HEK293 (cell line): ENCODE results near the gene CLINT1.

ENCODE experiments used
- CTCF ChIA-PET: fragments of 350-600 bp; formaldehyde crosslinking; extraction: SDS; loops from one replicate; lab custom pipeline; 2021; ENCODE audit warnings: antibody characterized with exemption; lab: Yijun Ruan, JAX
- POLR2A ChIA-PET: fragments of 300-600 bp; formaldehyde crosslinking; extraction: SDS; loops from one replicate; lab custom pipeline; 2020; ENCODE audit warnings: antibody characterized with exemption, inconsistent platforms; lab: Yijun Ruan, JAX
- H3K27ac ChIP-seq: fragments of 200-500 bp; sonication (Bioruptor generic); 2 replicates; pipeline ENCODE4 v1.5.1; 2014; ENCODE audit warnings: low read depth, low read length, control low read depth, inconsistent platforms; ENCODE audit errors: extremely low read depth
- H3K36me3 ChIP-seq, 2 experiments: fragments of 200-500 bp in 1 of 2; sonication (Bioruptor generic) in 1 of 2; 1 replicate in 1 of 2; 2 replicates in 1 of 2; pipeline ENCODE4 v1.5.1; 2014 to 2017; ENCODE audit warnings: inconsistent platforms in 2 of 2, low read length in 2 of 2; ENCODE audit not compliant: control insufficient read depth in 2 of 2, insufficient read depth in 1 of 2
- H3K4me1 ChIP-seq: fragments of 200-500 bp; sonication (Bioruptor generic); 2 replicates; pipeline ENCODE4 v1.5.1; 2014; ENCODE audit warnings: mild to moderate bottlenecking, low read length, inconsistent platforms; ENCODE audit not compliant: control insufficient read depth, insufficient read depth
- H3K4me3 ChIP-seq: 2 replicates; pipeline ENCODE4 v1.5.1; 2011; ENCODE audit warnings: low read depth, mild to moderate bottlenecking, control low read depth, low read length, moderate library complexity
- H3K9me3 ChIP-seq: fragments of 200-500 bp; sonication (Bioruptor generic); 2 replicates; pipeline ENCODE4 v1.5.1; 2014; ENCODE audit warnings: low read depth, low read length, inconsistent platforms; ENCODE audit not compliant: control insufficient read depth, insufficient read depth
- CTCF ChIP-seq: fragments of 450-650 bp; formaldehyde crosslinking; IDR thresholded peaks from 2 replicates; pipeline ENCODE4 v1.5.1; 2016; ENCODE audit warnings: missing biosample characterization, missing genetic modification characterization
- HOXC10 ChIP-seq: sonication (generic); formaldehyde crosslinking; IDR thresholded peaks from 2 replicates; pipeline ENCODE4 v1.8.1; 2023; ENCODE audit warnings: mild to moderate bottlenecking, missing genetic modification reagents
- KLF10 ChIP-seq: fragments of 450-650 bp; IDR thresholded peaks from 2 replicates; pipeline ENCODE4 v1.5.1; 2018; ENCODE audit warnings: missing biosample characterization, mild to moderate bottlenecking, missing genetic modification characterization
- KLF16 ChIP-seq: fragments of 450-650 bp; formaldehyde crosslinking; IDR thresholded peaks from 2 replicates; pipeline ENCODE4 v1.5.1; 2017; ENCODE audit warnings: missing biosample characterization, missing genetic modification characterization
- KLF17 ChIP-seq: fragments of 450-650 bp; formaldehyde crosslinking; IDR thresholded peaks from 2 replicates; pipeline ENCODE4 v1.5.1; 2016; ENCODE audit warnings: missing biosample characterization, missing genetic modification characterization
- KLF8 ChIP-seq: fragments of 450-650 bp; formaldehyde crosslinking; IDR thresholded peaks from 2 replicates; pipeline ENCODE4 v1.5.1; 2016; ENCODE audit warnings: missing biosample characterization, missing genetic modification characterization
- KLF9 ChIP-seq: fragments of 450-650 bp; formaldehyde crosslinking; IDR thresholded peaks from 2 replicates; pipeline ENCODE4 v1.5.1; 2016; ENCODE audit warnings: missing biosample characterization, missing genetic modification characterization, low read depth
- PATZ1 ChIP-seq: fragments of 450-650 bp; formaldehyde crosslinking; IDR thresholded peaks from 2 replicates; pipeline ENCODE4 v1.5.1; 2016; ENCODE audit warnings: missing biosample characterization, missing genetic modification characterization
- SCRT2 ChIP-seq: fragments of 450-650 bp; formaldehyde crosslinking; IDR thresholded peaks from 2 replicates; pipeline ENCODE4 v1.5.1; 2016; ENCODE audit warnings: missing biosample characterization, missing genetic modification characterization
- SP3 ChIP-seq: fragments of 450-650 bp; formaldehyde crosslinking; IDR thresholded peaks from 2 replicates; pipeline ENCODE4 v1.5.1; 2016; ENCODE audit warnings: missing biosample characterization, missing genetic modification characterization
- TRIM28 ChIP-seq: IDR thresholded peaks from 2 replicates; pipeline ENCODE4 v1.6.1; 2011; ENCODE audit warnings: low read length, control low read depth, borderline replicate concordance
- YY1 ChIP-seq: fragments of 450-650 bp; formaldehyde crosslinking; IDR thresholded peaks from 2 replicates; pipeline ENCODE4 v1.5.1; 2018; ENCODE audit warnings: missing biosample characterization, missing genetic modification characterization
- ZBTB17 ChIP-seq: fragments of 450-650 bp; formaldehyde crosslinking; IDR thresholded peaks from 2 replicates; pipeline ENCODE4 v1.5.1; 2016; ENCODE audit warnings: missing biosample characterization, missing genetic modification characterization
- ZBTB20 ChIP-seq: fragments of 450-650 bp; formaldehyde crosslinking; IDR thresholded peaks from 2 replicates; pipeline ENCODE4 v1.5.1; 2016; ENCODE audit warnings: missing biosample characterization, missing genetic modification characterization
- ZBTB44 ChIP-seq: fragments of 450-650 bp; IDR thresholded peaks from 2 replicates; pipeline ENCODE4 v1.5.1; 2018; ENCODE audit warnings: missing biosample characterization, mild to moderate bottlenecking, missing genetic modification characterization
- ZEB2 ChIP-seq: fragments of 450-650 bp; formaldehyde crosslinking; IDR thresholded peaks from 2 replicates; pipeline ENCODE4 v1.5.1; 2016; ENCODE audit warnings: missing biosample characterization, missing genetic modification characterization
- ZNF280C ChIP-seq: fragments of 450-650 bp; formaldehyde crosslinking; IDR thresholded peaks from 2 replicates; pipeline ENCODE4 v1.5.1; 2016; ENCODE audit warnings: missing biosample characterization, missing genetic modification characterization
- ZNF335 ChIP-seq: fragments of 450-650 bp; formaldehyde crosslinking; conservative IDR thresholded peaks from 2 replicates; pipeline ENCODE4 v1.5.1; 2016; ENCODE audit warnings: missing biosample characterization, missing genetic modification characterization
- ZNF341 ChIP-seq: fragments of 450-650 bp; formaldehyde crosslinking; IDR thresholded peaks from 2 replicates; pipeline ENCODE4; 2016; ENCODE audit warnings: low read depth, missing biosample characterization, missing genetic modification characterization
- ZNF501 ChIP-seq: fragments of 450-650 bp; formaldehyde crosslinking; IDR thresholded peaks from 2 replicates; pipeline ENCODE4 v1.5.1; 2016; ENCODE audit warnings: missing biosample characterization, missing genetic modification characterization
- ZNF600 ChIP-seq: fragments of 450-650 bp; formaldehyde crosslinking; IDR thresholded peaks from 2 replicates; pipeline ENCODE4 v1.5.1; 2016; ENCODE audit warnings: missing biosample characterization, missing genetic modification characterization
- ZNF621 ChIP-seq: fragments of 450-650 bp; formaldehyde crosslinking; IDR thresholded peaks from 2 replicates; pipeline ENCODE4 v1.5.1; 2017; ENCODE audit warnings: missing biosample characterization, missing genetic modification characterization
- ZNF629 ChIP-seq: fragments of 450-650 bp; formaldehyde crosslinking; IDR thresholded peaks from 2 replicates; pipeline ENCODE4 v1.5.1; 2017; ENCODE audit warnings: missing biosample characterization, missing genetic modification characterization
- ZNF654 ChIP-seq: fragments of 450-650 bp; formaldehyde crosslinking; IDR thresholded peaks from 2 replicates; pipeline ENCODE4 v1.5.1; 2016; ENCODE audit warnings: low read depth, missing biosample characterization, missing genetic modification characterization
- ZNF660 ChIP-seq: fragments of 450-650 bp; IDR thresholded peaks from 2 replicates; pipeline ENCODE4 v1.5.1; 2018; ENCODE audit warnings: missing biosample characterization, mild to moderate bottlenecking, missing genetic modification characterization
- ZNF76 ChIP-seq: fragments of 450-650 bp; formaldehyde crosslinking; IDR thresholded peaks from 2 replicates; pipeline ENCODE4; 2016; ENCODE audit warnings: low read depth, missing biosample characterization, missing genetic modification characterization, borderline replicate concordance
- ZNF843 ChIP-seq: fragments of 450-650 bp; formaldehyde crosslinking; IDR thresholded peaks from 2 replicates; pipeline ENCODE4 v1.5.1; 2016; ENCODE audit warnings: missing biosample characterization, missing genetic modification characterization
- ZSCAN30 ChIP-seq: fragments of 450-650 bp; IDR thresholded peaks from 2 replicates; pipeline ENCODE4 v1.5.1; 2018; ENCODE audit warnings: missing biosample characterization, mild to moderate bottlenecking, missing genetic modification characterization, moderate library complexity
- ZXDB ChIP-seq: fragments of 450-650 bp; formaldehyde crosslinking; IDR thresholded peaks from 2 replicates; pipeline ENCODE4 v1.5.1; 2016; ENCODE audit warnings: missing biosample characterization, missing genetic modification characterization

The CLINT1 gene

GRCh38 chr5:157743163-157744050, 115.5 kb downstream of the CLINT1 start, which contains the start of gene LSM11:
Gene LSM11 (plus strand): TSS chr5:157743712. CDS start chr5:157743751, 39 bp downstream.
- POLR2A ChIA-PET, result interaction anchor here (0.6 to 1.7 kb wide), 4 partner anchors 12 to 135 kb away, joined by 3 to 6 read pairs (median 4); partner anchors contain the start of gene THG1L
- peaks cover 5 to 10% of the 10 kb centered on the region in 2 experiments for H3K36me3 ChIP-seq
- H3K27ac ChIP-seq, result peak within 1 kb of the TSS; percentile 71; the same call in 1 of the 2 replicates
- peaks cover 14% of the 10 kb centered on the region; the same call in 1 of the 2 replicates for H3K4me1 ChIP-seq
- peak within 1 kb of the TSS; percentile 89 for H3K4me3 ChIP-seq
- CTCF ChIA-PET, result interaction anchor here (0.5 to 4.0 kb wide), 75 partner anchors 10 to 1435 kb away, joined by 3 to 49 read pairs (median 4); partner anchors contain the start of genes C5orf52 and THG1L
- H3K9me3 ChIP-seq, result no peaks in the 10 kb centered on the region
- TF ChIP-seq ZBTB44, result peak; percentile 40; the same call in 1 of the 2 replicates
- no peak for TF ChIP-seq KLF16 (tag by site-specific recombination)
- TF ChIP-seq ZNF660 (tag by site-specific recombination), result peak; percentile 87
- peak; percentile 51 for TF ChIP-seq SP3 (tag by site-specific recombination)
- 0 out of 2 replicates have a peak, but pooled peaks have one; percentile 33 for TF ChIP-seq ZEB2 (tag by site-specific recombination)
- TF ChIP-seq ZNF341 (tag by site-specific recombination), result peak; percentile 74
- TF ChIP-seq ZSCAN30 (tag by site-specific recombination), result peak; percentile 86
- 0 out of 2 replicates have a peak, but pooled peaks have one; percentile 39 for TF ChIP-seq PATZ1 (tag by site-specific recombination)
- peak; percentile 81 for TF ChIP-seq ZBTB20
- TF ChIP-seq ZNF280C, result no peak
- peak; percentile 55 for TF ChIP-seq SCRT2 (tag by site-specific recombination)
- TF ChIP-seq ZNF600 (tag by site-specific recombination), result 0 out of 2 replicates have a peak, but pooled peaks have one; percentile 51
- TF ChIP-seq ZNF621 (tag by site-specific recombination), result no peak
- TF ChIP-seq ZNF76 (tag by site-specific recombination), result peak; percentile 83
- peak; percentile 36 for TF ChIP-seq ZXDB
- TF ChIP-seq TRIM28, result peak; percentile 12; the same call in 1 of the 2 replicates
- TF ChIP-seq HOXC10 (CRISPR knock-in tag), result 0 out of 2 replicates have a peak, but pooled peaks have one; percentile 57
- TF ChIP-seq KLF9 (tag by site-specific recombination), result peak; percentile 98
- peak; percentile 77 for TF ChIP-seq YY1 (tag by site-specific recombination)
- no peak for TF ChIP-seq ZNF501 (tag by site-specific recombination)
- peak; percentile 82 for TF ChIP-seq ZBTB17 (tag by site-specific recombination)
- TF ChIP-seq ZNF335 (tag by site-specific recombination), result peak; percentile 53; the same call in 1 of the 2 replicates
- peak; percentile 60; the same call in 1 of the 2 replicates for TF ChIP-seq KLF10 (tag by site-specific recombination)
- peak; percentile 42 for TF ChIP-seq ZNF654 (tag by site-specific recombination)
- TF ChIP-seq CTCF (tag by site-specific recombination), result peak; percentile 99
- TF ChIP-seq KLF17 (tag by site-specific recombination), result peak; percentile 54; the same call in 1 of the 2 replicates
- TF ChIP-seq ZNF629, result 0 out of 2 replicates have a peak, but pooled peaks have one; percentile 23
- no peak for TF ChIP-seq ZNF843 (tag by site-specific recombination)
- TF ChIP-seq KLF8 (tag by site-specific recombination), result peak; percentile 73; the same call in 1 of the 2 replicates
